Measurements from ENCODE around the gene ZNF641.

The ZNF641 gene

GRCh38 chr12:48305190-48305589, 45.5 kb downstream of the ZNF641 start:
- Histone ChIP-seq H3K36me3 (ENCODE audit: insufficient read depth, low read length) (no peaks in the 10 kb centered on the region), H3K9me2 (replicated peaks; ENCODE audit: low read depth, low read length) (no peaks in the 10 kb centered on the region), H3K27me3 (ENCODE audit: insufficient read depth, low read length, poor library complexity, severe bottlenecking) (no peaks in the 10 kb centered on the region), H3K4me1 (ENCODE audit: insufficient read depth, low read length, poor library complexity, severe bottlenecking) (no peaks in the 10 kb centered on the region), H3K4me2 (ENCODE audit: low read depth, low read length, poor library complexity, severe bottlenecking) (no peak overlapping the region), H3F3A (ENCODE audit: low read depth) (no peaks in the 10 kb centered on the region), H3K9me3 (ENCODE audit: insufficient read depth, low read depth, low read length) (no peaks in the 10 kb centered on the region), H3K79me2 (ENCODE audit: insufficient read depth, low read length) (no peaks in the 10 kb centered on the region), H2AFZ (ENCODE audit: low read length) (no peak overlapping the region), H4K20me1 (ENCODE audit: insufficient read depth, low read length, poor library complexity, severe bottlenecking) (no peaks in the 10 kb centered on the region), H3K9ac (ENCODE audit: low read depth, low read length, poor library complexity, severe bottlenecking) (no peak overlapping the region), H3K4me3 (ENCODE audit: low read length, poor library complexity, severe bottlenecking) (no peak overlapping the region)
- TF ChIP-seq CTCF (conservative IDR thresholded peaks at IDR 0.05; ENCODE audit: low read length) (no peak), EZH2phosphoT487 (IDR thresholded peaks at IDR 0.05; ENCODE audit: borderline replicate concordance) (no peak)

GRCh38 chr12:48302161-48302911, 48.4 kb downstream of the ZNF641 start:
- no peaks in the 10 kb centered on the region for H3F3A ChIP-seq (ENCODE audit: low read depth)
- H3K4me3 ChIP-seq (ENCODE audit: low read length, poor library complexity, severe bottlenecking) = no peak overlapping the region
- no peak for TF ChIP-seq EZH2phosphoT487 (IDR thresholded peaks at IDR 0.05; ENCODE audit: borderline replicate concordance)
- TF ChIP-seq CTCF (conservative IDR thresholded peaks at IDR 0.05; ENCODE audit: low read length) = no peak
- H3K79me2 ChIP-seq (ENCODE audit: insufficient read depth, low read length) = no peaks in the 10 kb centered on the region
- H3K4me1 ChIP-seq (ENCODE audit: insufficient read depth, low read length, poor library complexity, severe bottlenecking) = no peaks in the 10 kb centered on the region
- H4K20me1 ChIP-seq (ENCODE audit: insufficient read depth, low read length, poor library complexity, severe bottlenecking) = no peaks in the 10 kb centered on the region
- no peaks in the 10 kb centered on the region for H3K36me3 ChIP-seq (ENCODE audit: insufficient read depth, low read length)
- H3K9me3 ChIP-seq (ENCODE audit: insufficient read depth, low read depth, low read length) = no peaks in the 10 kb centered on the region
- no peak overlapping the region for H2AFZ ChIP-seq (ENCODE audit: low read length)
- H3K9ac ChIP-seq (ENCODE audit: low read depth, low read length, poor library complexity, severe bottlenecking) = no peak overlapping the region
- no peaks in the 10 kb centered on the region for H3K9me2 ChIP-seq (replicated peaks; ENCODE audit: low read depth, low read length)
- no peaks in the 10 kb centered on the region for H3K27me3 ChIP-seq (ENCODE audit: insufficient read depth, low read length, poor library complexity, severe bottlenecking)
- no peak overlapping the region for H3K4me2 ChIP-seq (ENCODE audit: low read depth, low read length, poor library complexity, severe bottlenecking)

- TF ChIP-seq CTCF (conservative IDR thresholded peaks at IDR 0.05; ENCODE audit: low read length) (no peak), EZH2phosphoT487 (IDR thresholded peaks at IDR 0.05; ENCODE audit: borderline replicate concordance) (no peak)
- no peaks in the 10 kb centered on the region for H3K4me1 ChIP-seq (ENCODE audit: insufficient read depth, low read length, poor library complexity, severe bottlenecking)
- H3K9me2 ChIP-seq (replicated peaks; ENCODE audit: low read depth, low read length) = no peaks in the 10 kb centered on the region
Measured at GRCh38 chr12:48300774-48301173, 49.9 kb downstream of the ZNF641 start.

More at GRCh38 chr12:48300774-48301173, 49.9 kb downstream of the ZNF641 start:
- no peaks in the 10 kb centered on the region for H3K79me2 ChIP-seq (ENCODE audit: insufficient read depth, low read length)
- H3K4me3 ChIP-seq (ENCODE audit: low read length, poor library complexity, severe bottlenecking) = no peak overlapping the region
- no peak overlapping the region for H3K4me2 ChIP-seq (ENCODE audit: low read depth, low read length, poor library complexity, severe bottlenecking)
- no peaks in the 10 kb centered on the region for H3K9me3 ChIP-seq (ENCODE audit: insufficient read depth, low read depth, low read length)
- H4K20me1 ChIP-seq (ENCODE audit: insufficient read depth, low read length, poor library complexity, severe bottlenecking) = no peaks in the 10 kb centered on the region
- no peaks in the 10 kb centered on the region for H3K36me3 ChIP-seq (ENCODE audit: insufficient read depth, low read length)
- H3F3A ChIP-seq (ENCODE audit: low read depth) = no peaks in the 10 kb centered on the region
- H2AFZ ChIP-seq (ENCODE audit: low read length) = no peak overlapping the region
- no peak overlapping the region for H3K9ac ChIP-seq (ENCODE audit: low read depth, low read length, poor library complexity, severe bottlenecking)
- H3K27me3 ChIP-seq (ENCODE audit: insufficient read depth, low read length, poor library complexity, severe bottlenecking) = no peaks in the 10 kb centered on the region
